Liver (tissue), 3 donors: ENCODE results near the gene IGHMBP2.

Experiments used
- CTCF ChIP-seq: fragments of 150-350 bp; IDR thresholded peaks from 2 replicates; pipeline ENCODE4 v1.5.1; 2017; ENCODE audit warnings: improper control_type of control experiment, low read depth, low read length; ENCODE audit not compliant: missing input control
- FOXA1 ChIP-seq: IDR thresholded peaks from 2 replicates; pipeline ENCODE4 v1.6.1; 2016; ENCODE audit warnings: antibody characterized with exemption
- GABPA ChIP-seq, 2 donors: IDR thresholded peaks in 1 of 2; conservative IDR thresholded peaks in 1 of 2; 2 replicates each; pipeline ENCODE4 v1.6.1; 2016; ENCODE audit warnings: antibody characterized with exemption in 2 of 2, mild to moderate bottlenecking in 1 of 2, moderate library complexity in 1 of 2
- donor health status: healthy.
- donor health status: healthy.

GRCh38 chr11:68854273-68854958 lies 49.3 kb upstream of the IGHMBP2 start:
- TF ChIP-seq GABPA (IDR thresholded peaks at IDR 0.05 in 1 of 2, conservative IDR thresholded peaks at IDR 0.05 in 1 of 2): no peak
- no peak for TF ChIP-seq CTCF
- no peak for TF ChIP-seq FOXA1
